ENCODE data around the gene DUSP3.

Gene DUSP3

GRCh38 chr17:43728081-43728480 lies 50.7 kb downstream of the DUSP3 start:
- no peak for DNase-seq (ENCODE audit: low spot score)

GRCh38 chr17:43723697-43724359 lies 54.9 kb downstream of the DUSP3 start:
- DNase-seq (ENCODE audit: low spot score): no peak

- no peak for DNase-seq (ENCODE audit: low spot score)
Observed at GRCh38 chr17:43722870-43723665, 55.7 kb downstream of the DUSP3 start.

GRCh38 chr17:43722269-43722619 lies 56.5 kb downstream of the DUSP3 start:
- no peak for DNase-seq (ENCODE audit: low spot score)

GRCh38 chr17:43721537-43722268 lies 57.1 kb downstream of the DUSP3 start:
- DNase-seq (ENCODE audit: low spot score): no peak

- peak; percentile 75 for DNase-seq (ENCODE audit: low spot score)
Observed at GRCh38 chr17:43720311-43721060, 58.3 kb downstream of the DUSP3 start.

- no peak for DNase-seq (ENCODE audit: low spot score)
Observed at GRCh38 chr17:43719578-43719977, 59.2 kb downstream of the DUSP3 start.

GRCh38 chr17:43718544-43718943 lies 60.2 kb downstream of the DUSP3 start:
- DNase-seq (ENCODE audit: low spot score): no peak

GRCh38 chr17:43717913-43718312 lies 60.9 kb downstream of the DUSP3 start:
- DNase-seq (ENCODE audit: low spot score): no peak
